Mucosa of rectum (tissue), 2 donors: ENCODE data around the gene CYP3A4.
"Not testable (repeated sequence)": the region's sequence is repeated elsewhere in the genome, so short reads cannot be mapped to it uniquely, and the experiment has no call there.

ENCODE experiments used
- H3K27ac ChIP-seq, 2 donors: one replicate each; pipeline ENCODE4 v1.7.0; 2013; ENCODE audit warnings: inconsistent platforms in 2 of 2, low read depth in 2 of 2, low read length in 2 of 2
- H3K27me3 ChIP-seq, 2 donors: one replicate each; pipeline ENCODE4 v1.7.0; 2013; ENCODE audit warnings: low read length in 2 of 2; ENCODE audit not compliant: control insufficient read depth in 2 of 2, insufficient read depth in 2 of 2
- H3K36me3 ChIP-seq, 2 donors: one replicate each; pipeline ENCODE4 v1.7.0; 2013; ENCODE audit warnings: low read length in 2 of 2; ENCODE audit not compliant: control insufficient read depth in 2 of 2, insufficient read depth in 2 of 2
- H3K4me1 ChIP-seq, 2 donors: one replicate each; pipeline ENCODE4 v1.7.0; 2013; ENCODE audit warnings: low read length in 2 of 2, mild to moderate bottlenecking in 1 of 2; ENCODE audit not compliant: control insufficient read depth in 2 of 2, insufficient read depth in 2 of 2
- H3K4me3 ChIP-seq, 2 donors: one replicate each; pipeline ENCODE4 v1.7.0; 2013; ENCODE audit warnings: low read length in 2 of 2
- H3K9ac ChIP-seq, 2 donors: one replicate each; pipeline ENCODE4 v1.7.0; 2013; ENCODE audit warnings: low read length in 2 of 2, low read depth in 1 of 2, mild to moderate bottlenecking in 1 of 2
- H3K9me3 ChIP-seq, 2 donors: one replicate each; pipeline ENCODE4 v1.7.0; 2013; ENCODE audit warnings: low read length in 2 of 2; ENCODE audit not compliant: control insufficient read depth in 2 of 2
- donor health status: healthy.
- donor health status: Normal muscosa, but diverticular disease.

The CYP3A4 gene

GRCh38 chr7:99794585-99795502 lies 10.9 kb upstream of the CYP3A4 start:
- no peak overlapping the region for H3K9ac ChIP-seq
- no peaks in the 10 kb centered on the region for H3K4me1 ChIP-seq
- no peaks in the 10 kb centered on the region for H3K36me3 ChIP-seq
- H3K27ac ChIP-seq, result no peak overlapping the region
- no peaks in the 10 kb centered on the region for H3K9me3 ChIP-seq
- H3K4me3 ChIP-seq, result no peak overlapping the region
- H3K27me3 ChIP-seq, result no peaks in the 10 kb centered on the region

DNA sequence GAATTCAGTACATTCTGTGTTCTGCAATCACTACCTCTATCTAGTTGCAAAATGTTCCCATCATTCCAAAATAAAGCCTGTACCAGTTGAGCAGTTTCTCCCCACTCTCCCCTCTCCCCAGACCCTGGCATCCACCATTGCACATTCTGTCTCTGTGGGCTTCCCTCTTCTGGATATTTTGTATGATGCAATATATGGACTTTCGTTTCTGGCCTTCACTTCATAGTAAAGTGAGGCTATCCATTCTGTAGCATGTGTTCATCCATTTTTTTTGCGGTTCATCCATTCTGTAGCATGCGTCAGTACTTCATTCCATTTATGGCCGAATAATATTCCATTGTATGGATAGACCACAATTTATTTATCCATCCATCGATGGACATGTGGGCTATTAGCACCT lies 9.5 kb upstream of the CYP3A4 start:
- no peaks in the 10 kb centered on the region for H3K4me1 ChIP-seq
- H3K27me3 ChIP-seq, result no peaks in the 10 kb centered on the region
- H3K36me3 ChIP-seq, result no peaks in the 10 kb centered on the region
- no peaks in the 10 kb centered on the region for H3K9me3 ChIP-seq
- H3K9ac ChIP-seq, result no peak overlapping the region
- H3K27ac ChIP-seq, result no peak overlapping the region
- no peak overlapping the region for H3K4me3 ChIP-seq

DNA sequence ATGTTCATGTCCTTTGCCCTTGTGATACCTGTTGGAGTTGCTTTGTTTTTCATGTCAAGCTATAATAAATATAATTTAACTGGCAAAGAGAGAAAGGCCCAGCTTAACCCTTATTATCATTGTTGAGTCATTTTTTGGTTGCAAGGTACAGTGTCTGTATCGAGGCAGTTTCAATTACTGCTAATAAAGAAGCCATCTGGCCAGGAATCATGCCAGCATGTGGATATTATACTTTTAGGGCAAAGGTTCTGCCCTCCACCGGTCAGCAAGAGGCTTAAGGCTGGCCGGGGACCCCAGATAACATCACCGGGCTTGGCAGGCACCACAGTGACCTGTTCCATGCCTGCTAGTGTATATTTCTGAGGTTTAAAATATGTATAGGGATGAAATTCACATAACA lies 9.0 kb upstream of the CYP3A4 start:
- Histone ChIP-seq H3K9ac (no peak overlapping the region), H3K4me1 (no peaks in the 10 kb centered on the region), H3K27me3 (no peaks in the 10 kb centered on the region), H3K9me3 (no peaks in the 10 kb centered on the region), H3K36me3 (no peaks in the 10 kb centered on the region), H3K4me3 (no peak overlapping the region), H3K27ac (no peak overlapping the region)

GRCh38 chr7:99791667-99792369 lies 7.8 kb upstream of the CYP3A4 start:
- Histone ChIP-seq H3K9ac (no peak overlapping the region), H3K27me3 (no peaks in the 10 kb centered on the region), H3K9me3 (no peaks in the 10 kb centered on the region), H3K36me3 (no peaks in the 10 kb centered on the region), H3K27ac (no peak overlapping the region), H3K4me1 (no peaks in the 10 kb centered on the region), H3K4me3 (no peak overlapping the region)

DNA sequence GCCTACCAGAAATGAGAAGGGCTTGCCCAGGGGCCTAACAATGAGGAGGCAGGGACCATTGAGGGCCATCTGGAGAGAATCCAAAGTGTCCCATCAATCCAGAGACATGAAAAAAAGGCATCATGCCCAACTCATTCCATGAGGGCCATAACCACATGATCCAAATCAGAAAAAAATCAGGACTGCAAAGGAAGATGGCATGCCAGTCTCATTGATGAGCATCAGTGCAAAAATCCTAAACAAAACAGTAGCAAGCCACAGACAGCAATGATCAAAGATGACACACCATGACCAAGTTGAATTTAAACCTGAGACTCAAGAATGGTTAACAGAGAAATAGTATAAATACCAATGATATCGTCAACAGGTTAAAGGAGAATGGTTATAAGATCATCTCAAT lies 7.0 kb upstream of the CYP3A4 start:
- Histone ChIP-seq H3K4me3 (no peak overlapping the region), H3K9me3 (no peaks in the 10 kb centered on the region), H3K4me1 (no peaks in the 10 kb centered on the region), H3K9ac (no peak overlapping the region), H3K27me3 (no peaks in the 10 kb centered on the region), H3K27ac (no peak overlapping the region), H3K36me3 (no peaks in the 10 kb centered on the region)

GRCh38 chr7:99790407-99790806 lies 6.4 kb upstream of the CYP3A4 start:
- H3K4me3 ChIP-seq, result no peak overlapping the region
- no peaks in the 10 kb centered on the region for H3K9me3 ChIP-seq
- no peaks in the 10 kb centered on the region for H3K4me1 ChIP-seq
- H3K9ac ChIP-seq, result no peak overlapping the region
- no peaks in the 10 kb centered on the region for H3K36me3 ChIP-seq
- H3K27me3 ChIP-seq, result no peaks in the 10 kb centered on the region
- no peak overlapping the region for H3K27ac ChIP-seq

GRCh38 chr7:99789441-99790070 lies 5.6 kb upstream of the CYP3A4 start:
- Histone ChIP-seq H3K9ac (no peak overlapping the region), H3K4me3 (no peak overlapping the region)

DNA sequence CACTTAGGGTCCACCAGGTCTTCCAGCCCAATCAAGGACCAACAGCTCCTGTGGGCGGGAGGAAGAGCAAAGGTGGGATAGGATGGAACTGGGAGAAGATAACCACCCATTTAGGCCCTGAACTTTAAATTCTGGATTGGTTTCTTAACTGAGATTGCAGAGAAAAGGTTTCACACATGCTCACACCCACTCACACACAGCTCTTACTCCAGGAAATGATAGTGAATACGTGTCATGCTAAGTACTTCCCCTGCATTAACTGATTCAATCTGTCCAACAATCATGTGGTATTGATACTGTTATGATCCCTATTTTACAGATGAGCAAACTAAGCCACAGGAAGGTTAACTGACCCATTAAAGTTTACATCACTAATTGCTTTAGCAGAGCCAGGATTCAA lies 4.6 kb upstream of the CYP3A4 start:
- Histone ChIP-seq H3K9ac (no peak overlapping the region), H3K9me3 (no peaks in the 10 kb centered on the region), H3K4me3 (no peak overlapping the region), H3K4me1 (no peaks in the 10 kb centered on the region), H3K27ac (no peak overlapping the region), H3K36me3 (no peaks in the 10 kb centered on the region), H3K27me3 (no peaks in the 10 kb centered on the region)

More at GRCh38 chr7:99789441-99790070, 5.6 kb upstream of the CYP3A4 start:
- Histone ChIP-seq H3K9me3 (no peaks in the 10 kb centered on the region), H3K36me3 (no peaks in the 10 kb centered on the region), H3K27me3 (no peaks in the 10 kb centered on the region), H3K27ac (no peak overlapping the region), H3K4me1 (no peaks in the 10 kb centered on the region)

- Histone ChIP-seq H3K36me3 (no peaks in the 10 kb centered on the region), H3K9ac (no peak overlapping the region), H3K9me3 (no peaks in the 10 kb centered on the region), H3K4me1 (no peaks in the 10 kb centered on the region), H3K27me3 (no peaks in the 10 kb centered on the region), H3K27ac (no peak overlapping the region), H3K4me3 (no peak overlapping the region)
Measured at GRCh38 chr7:99786726-99787335, 2.8 kb upstream of the CYP3A4 start.

GRCh38 chr7:99785654-99786053 lies 1.7 kb upstream of the CYP3A4 start:
- H3K4me3 ChIP-seq, H3K9ac ChIP-seq, H3K4me1 ChIP-seq, H3K9me3 ChIP-seq, H3K36me3 ChIP-seq, H3K27me3 ChIP-seq, H3K27ac ChIP-seq: not testable (repeated sequence)
